Esophagus muscularis mucosa (tissue), 4 donors: Measurements from ENCODE around the gene EEF1E1. TPM values are rescaled to one million over a fixed set of nuclear protein-coding genes. Genes with fewer than 3 reads are reported as not detected.

Experiments used
- DNase-seq: peaks from one replicate; pipeline ENCODE4 v3.0.0-alpha.2; 2017; ENCODE audit errors: extremely low spot score
- H3K27ac ChIP-seq, 4 donors: fragments of 200-600 bp; sonication (generic); replicated peaks in 1 of 4; 1 replicate in 3 of 4; 2 replicates in 1 of 4; pipeline ENCODE4 v1.5.1; 2016 to 2019; ENCODE audit warnings: mild to moderate bottlenecking in 1 of 4
- H3K27me3 ChIP-seq, 4 donors: fragments of 200-600 bp; sonication (generic); one replicate each; pipeline versions ENCODE4 v1.5.1 to v1.6.0; 2016 to 2019
- H3K36me3 ChIP-seq, 4 donors: fragments of 200-600 bp; sonication (generic); one replicate each; pipeline ENCODE4 v1.5.1; 2016 to 2019
- H3K4me1 ChIP-seq, 4 donors: fragments of 200-600 bp; sonication (generic); one replicate each; pipeline ENCODE4 v1.5.1; 2016 to 2019
- H3K4me3 ChIP-seq, 4 donors: fragments of 200-600 bp; sonication (generic); 1 replicate in 2 of 4; 2 replicates in 2 of 4; pipeline ENCODE4 v1.5.1; 2016 to 2019; ENCODE audit warnings: mild to moderate bottlenecking in 4 of 4, moderate library complexity in 1 of 4
- H3K9me3 ChIP-seq, 4 donors: fragments of 200-600 bp; sonication (generic); 1 replicate in 3 of 4; 2 replicates in 1 of 4; pipeline ENCODE4 v1.5.1; 2016 to 2019
- CTCF ChIP-seq, 3 experiments: fragments of 200-600 bp in 2 of 3; fragments of 450-650 bp in 1 of 3; sonication (generic) in 2 of 3; IDR thresholded peaks; one replicate each; pipeline ENCODE4 v1.5.1; 2017 to 2019; ENCODE audit warnings: antibody characterized with exemption in 3 of 3, mild to moderate bottlenecking in 2 of 3, moderate library complexity in 1 of 3
- EP300 ChIP-seq: sonication (generic); formaldehyde crosslinking; IDR thresholded peaks from one replicate; pipeline ENCODE4 v1.6.1; 2017; ENCODE audit warnings: antibody characterized with exemption
- POLR2A ChIP-seq: fragments of 450-650 bp; IDR thresholded peaks from one replicate; pipeline ENCODE4 v1.6.1; 2017; ENCODE audit warnings: antibody characterized with exemption, moderate library complexity, mild to moderate bottlenecking, low read depth
- POLR2AphosphoS5 ChIP-seq, 2 donors: sonication (generic); formaldehyde crosslinking; IDR thresholded peaks; one replicate each; pipeline ENCODE4 v1.6.1; 2017; ENCODE audit warnings: antibody characterized with exemption in 2 of 2
- WGBS: methylation state at CpG from one replicate; pipeline ENCODE4 v1.1.5; 2018; 5-methylcytosine and 5-hydroxymethylcytosine counted together
- intact Hi-C: fragments of 100-400 bp; cut with DNase I; formaldehyde crosslinking; loops from one replicate; pipeline ENCODE4 v1.15.1; 2023
- total RNA-seq, 4 donors: library from RNA; depleted of rRNA; stranded (reverse); fragments of >200 nt; gene quantifications; one replicate each; pipeline versions ENCODE4 v1.1.0 to v1.2.1, GENCODE V29; 2016

Gene EEF1E1
- 10 to 100 TPM; 25.2 to 45.2 (median 37.1) TPM for total RNA-seq

- peak; percentile 98 for DNase-seq
- H3K9me3 ChIP-seq, result no peaks in the 10 kb centered on the region
- peaks cover 0 to 15% (median 0%) of the 10 kb centered on the region in 4 donors for H3K27me3 ChIP-seq
- TF ChIP-seq POLR2AphosphoS5 (IDR thresholded peaks at IDR 0.05) (peak; percentile 73 to 74), EP300 (no peak), POLR2A (no peak), CTCF (IDR thresholded peaks at IDR 0.05) (peak in 1 of 3 experiments; percentile 10)
- peak within 1 kb of the TSS; percentile 77 to 95 (median 86) for H3K4me3 ChIP-seq
- intact Hi-C loops, result no loop called here
- peaks cover 7 to 21% (median 15%) of the 10 kb centered on the region in 4 donors for H3K4me1 ChIP-seq
- H3K36me3 ChIP-seq, result no peaks in the 10 kb centered on the region
- H3K27ac ChIP-seq, result peak within 1 kb of the TSS; percentile 56 to 77 (median 71)
- WGBS, result 1% methylated on average over 40 of the region's 43 CpGs
Measured at GRCh38 chr6:8102122-8102958, at the start of gene EEF1E1. EEF1E1 (minus strand) TSS chr6:8102548; CDS start chr6:8102521, 27 bp downstream.

GRCh38 chr6:8149350-8149749 lies 47.0 kb upstream of the EEF1E1 start:
- WGBS, result 76% methylated on average over 1 of the region's 1 CpG
- no peak overlapping the region for H3K4me3 ChIP-seq

GRCh38 chr6:8143945-8144344 lies 41.6 kb upstream of the EEF1E1 start:
- no peaks in the 10 kb centered on the region for H3K36me3 ChIP-seq
- 82% methylated on average over 2 of the region's 2 CpGs for WGBS
- TF ChIP-seq EP300, result no peak
- TF ChIP-seq POLR2A, result no peak
- no peak for TF ChIP-seq POLR2AphosphoS5 (IDR thresholded peaks at IDR 0.05)
- no peak for TF ChIP-seq CTCF (IDR thresholded peaks at IDR 0.05)
- intact Hi-C loops, result no loop called here
- DNase-seq, result no peak
- H3K4me1 ChIP-seq, result no peaks in the 10 kb centered on the region
- H3K27me3 ChIP-seq, result no peaks in the 10 kb centered on the region
- no peak overlapping the region for H3K27ac ChIP-seq
- H3K9me3 ChIP-seq, result no peaks in the 10 kb centered on the region
- no peak overlapping the region for H3K4me3 ChIP-seq

More at GRCh38 chr6:8149350-8149749, 47.0 kb upstream of the EEF1E1 start:
- Histone ChIP-seq H3K27me3 (no peaks in the 10 kb centered on the region), H3K9me3 (no peaks in the 10 kb centered on the region), H3K36me3 (no peaks in the 10 kb centered on the region), H3K27ac (no peak overlapping the region), H3K4me1 (no peaks in the 10 kb centered on the region)
- DNase-seq, result no peak
- TF ChIP-seq CTCF (IDR thresholded peaks at IDR 0.05), result no peak
- no peak for TF ChIP-seq POLR2A
- no peak for TF ChIP-seq POLR2AphosphoS5 (IDR thresholded peaks at IDR 0.05)
- no peak for TF ChIP-seq EP300
- intact Hi-C loops, result no loop called here

GRCh38 chr6:8139451-8139850 lies 37.1 kb upstream of the EEF1E1 start:
- H3K4me3 ChIP-seq, result no peak overlapping the region
- intact Hi-C loops, result no loop called here
- no peaks in the 10 kb centered on the region for H3K4me1 ChIP-seq
- H3K27ac ChIP-seq, result no peak overlapping the region
- WGBS, result 87% methylated on average over 7 of the region's 7 CpGs
- no peaks in the 10 kb centered on the region for H3K36me3 ChIP-seq
- peak; percentile 26 for DNase-seq
- TF ChIP-seq CTCF (IDR thresholded peaks at IDR 0.05), result no peak
- no peak for TF ChIP-seq EP300
- TF ChIP-seq POLR2AphosphoS5 (IDR thresholded peaks at IDR 0.05), result no peak
- TF ChIP-seq POLR2A, result no peak
- H3K9me3 ChIP-seq, result no peaks in the 10 kb centered on the region
- no peaks in the 10 kb centered on the region for H3K27me3 ChIP-seq
